A549 (cell line): Measurements from ENCODE around the gene BCAS3. TPM values are rescaled to one million over a fixed set of nuclear protein-coding genes. Genes with fewer than 3 reads are reported as not detected.

ENCODE experiments used
- ATAC-seq, 2 experiments: fragments of 200-7000 bp in 1 of 2; fragments of >200 bp in 1 of 2; cut with Nextera tagmentation in 1 of 2; cut with Tn5 transposase in 1 of 2; 3 replicates each; pipeline versions ENCODE4 v1.8.0 to v1.9.1; 2018 to 2020; ENCODE audit warnings: mild to moderate bottlenecking in 1 of 2, moderate library complexity in 1 of 2
- CTCF ChIA-PET: fragments of 300-600 bp; sonication (Branson Sonifier 250); formaldehyde crosslinking; extraction: SDS; loops from one replicate; lab custom pipeline; 2021; ENCODE audit warnings: antibody characterized with exemption, inconsistent platforms; lab: Yijun Ruan, JAX
- POLR2A ChIA-PET: fragments of 350-600 bp; formaldehyde crosslinking; extraction: SDS; loops from one replicate; lab custom pipeline; 2021; ENCODE audit warnings: antibody characterized with exemption, inconsistent platforms; lab: Yijun Ruan, JAX
- DNase-seq, 2 experiments: peaks; one replicate each; pipeline versions ENCODE4 v3.0.0 to v3.0.0-alpha.2; 2011 to 2016; ENCODE audit warnings: low read depth in 1 of 2, low spot score in 1 of 2
- FAIRE-seq: peaks from 2 replicates; lab custom pipeline; 2011; peaks lifted over from hg19 to GRCh38; lab: Jason Lieb, UNC
- H3K27ac ChIP-seq, 2 experiments: fragments of >200 bp; sonication (Bioruptor Twin); formaldehyde crosslinking; 3 replicates each; pipeline ENCODE4 v1.5.1; 2016 to 2017
- H3K4me1 ChIP-seq: fragments of >200 bp; sonication (Bioruptor Twin); formaldehyde crosslinking; 3 replicates; pipeline ENCODE4 v1.6.1; 2016
- H3K4me2 ChIP-seq: fragments of >200 bp; sonication (Bioruptor Twin); formaldehyde crosslinking; 3 replicates; pipeline ENCODE4 v1.6.1; 2016
- H3K4me3 ChIP-seq: fragments of >200 bp; sonication (Bioruptor Twin); formaldehyde crosslinking; 3 replicates; pipeline ENCODE4 v1.5.1; 2016
- H3K9me3 ChIP-seq: fragments of >200 bp; sonication (Bioruptor Twin); formaldehyde crosslinking; 3 replicates; pipeline ENCODE4 v1.6.1; 2016
- ATOH8 ChIP-seq: fragments of 250-450 bp; sonication (Bioruptor Pico); IDR thresholded peaks from 2 replicates; pipeline ENCODE4 v1.5.0; 2020; ENCODE audit warnings: low read depth, mild to moderate bottlenecking, moderate library complexity
- BCL3 ChIP-seq: fragments of >200 bp; sonication (Bioruptor Twin); formaldehyde crosslinking; IDR thresholded peaks from 3 replicates; pipeline ENCODE4 v1.6.1; 2016
- CBX2 ChIP-seq: fragments of 200-600 bp; sonication (generic); IDR thresholded peaks from 2 replicates; pipeline ENCODE4 v1.6.1; 2016; ENCODE audit warnings: low read depth, mild to moderate bottlenecking, borderline replicate concordance
- CEBPB ChIP-seq, 2 experiments: fragments of >200 bp in 1 of 2; sonication (Bioruptor Twin) in 1 of 2; formaldehyde crosslinking in 1 of 2; IDR thresholded peaks; 2 replicates each; pipeline ENCODE4 v1.6.1; 2012 to 2016
- CTCF ChIP-seq: fragments of >200 bp; sonication (Bioruptor Twin); formaldehyde crosslinking; IDR thresholded peaks from 3 replicates; pipeline ENCODE4 v1.5.1; 2016
- EP300 ChIP-seq, 2 experiments: fragments of >200 bp; sonication (Bioruptor Twin); formaldehyde crosslinking; IDR thresholded peaks; 2 replicates in 1 of 2; 3 replicates in 1 of 2; pipeline ENCODE4 v1.6.1; 2016 to 2017
- GATA3 ChIP-seq: IDR thresholded peaks from 2 replicates; pipeline ENCODE4 v1.6.1; 2012; ENCODE audit warnings: borderline replicate concordance
- HDAC2 ChIP-seq: fragments of 200-600 bp; sonication (generic); IDR thresholded peaks from 2 replicates; pipeline ENCODE4 v1.6.1; 2016
- HOXB13 ChIP-seq: fragments of 250-450 bp; sonication (Bioruptor Pico); IDR thresholded peaks from 2 replicates; pipeline ENCODE4 v1.5.0; 2020; ENCODE audit warnings: low read depth, mild to moderate bottlenecking, moderate library complexity
- KDM1A ChIP-seq: fragments of 200-600 bp; sonication (generic); IDR thresholded peaks from 2 replicates; pipeline ENCODE4 v1.6.1; 2016; ENCODE audit warnings: low read depth, mild to moderate bottlenecking
- MAFK ChIP-seq: fragments of 450-650 bp; IDR thresholded peaks from 2 replicates; pipeline ENCODE4 v1.6.1; 2014; ENCODE audit not compliant: partially characterized antibody
- MAZ ChIP-seq: fragments of 150-350 bp; IDR thresholded peaks from 2 replicates; pipeline ENCODE4 v1.6.1; 2014; ENCODE audit warnings: antibody characterized with exemption, low read depth, low read length, borderline replicate concordance
- PHF8 ChIP-seq: fragments of 200-600 bp; sonication (generic); IDR thresholded peaks from 2 replicates; pipeline ENCODE4 v1.6.1; 2016; ENCODE audit warnings: low read depth, mild to moderate bottlenecking, antibody characterized with exemption, moderate library complexity, borderline replicate concordance
- RAD21 ChIP-seq, 2 experiments: fragments of >200 bp in 1 of 2; sonication (Bioruptor Twin) in 1 of 2; formaldehyde crosslinking in 1 of 2; IDR thresholded peaks in 1 of 2; conservative IDR thresholded peaks in 1 of 2; 2 replicates in 1 of 2; 3 replicates in 1 of 2; pipeline ENCODE4 v1.6.1; 2012 to 2018; ENCODE audit warnings: inconsistent platforms in 1 of 2
- REST ChIP-seq: fragments of 200-600 bp; sonication (generic); IDR thresholded peaks from 2 replicates; pipeline ENCODE4 v1.6.1; 2016; ENCODE audit warnings: antibody characterized with exemption, mild to moderate bottlenecking, moderate library complexity
- RFX5 ChIP-seq: fragments of 450-650 bp; IDR thresholded peaks from 2 replicates; pipeline ENCODE4 v1.7.1; 2014; ENCODE audit warnings: antibody characterized with exemption, mild to moderate bottlenecking, moderate library complexity
- RNF2 ChIP-seq: fragments of 200-600 bp; sonication (generic); IDR thresholded peaks from 2 replicates; pipeline ENCODE4 v1.6.1; 2016; ENCODE audit warnings: low read depth, mild to moderate bottlenecking, antibody characterized with exemption, moderate library complexity, borderline replicate concordance
- SREBF2 ChIP-seq: fragments of 450-650 bp; IDR thresholded peaks from 2 replicates; pipeline ENCODE4 v1.6.1; 2014; ENCODE audit warnings: mild to moderate bottlenecking, moderate library complexity
- TFCP2L1 ChIP-seq: fragments of 250-450 bp; sonication (Bioruptor Pico); IDR thresholded peaks from 2 replicates; pipeline ENCODE4 v1.5.0; 2021; ENCODE audit warnings: mild to moderate bottlenecking
- WGBS: methylation state at CpG from one replicate; pipeline ENCODE4 v1.1.6; 2017; ENCODE audit errors: missing lambda C conversion rate; 5-methylcytosine and 5-hydroxymethylcytosine counted together
- polyA plus RNA-seq, 4 experiments: library from polyadenylated mRNA; depleted of rRNA in 3 of 4; stranded (reverse); fragments of >200 nt; fragmentation: RNase III in 1 of 4; extraction: RNeasy Plus Mini Kit Qiagen cat#74134 plus additional on column Dnase treatment in 1 of 4; gene quantifications; 2 replicates in 3 of 4; 3 replicates in 1 of 4; pipeline ENCODE4 v1.2.3, GENCODE V29; 2011 to 2017

Gene BCAS3
- polyA plus RNA-seq, 2 of the 4 experiments (the other 2 are of a cell fraction): 14.7 to 43.4 TPM

GRCh38 chr17:61276806-61277205 lies 599.2 kb downstream of the BCAS3 start:
- TF ChIP-seq CTCF: no peak
- TF ChIP-seq HOXB13: no peak
- no peak for TF ChIP-seq HDAC2
- TF ChIP-seq RNF2: no peak
- TF ChIP-seq BCL3: no peak
- no peak for TF ChIP-seq ATOH8 (CRISPR knock-in tag)
- no peak for TF ChIP-seq TFCP2L1 (CRISPR knock-in tag)
- no peak for TF ChIP-seq CBX2
- no peak for TF ChIP-seq KDM1A
- no peak for TF ChIP-seq RFX5
- TF ChIP-seq GATA3: no peak
- no peak for TF ChIP-seq SREBF2
- no peak for TF ChIP-seq MAFK
- TF ChIP-seq CEBPB (IDR thresholded peaks at IDR 0.05): no peak
- no peak for TF ChIP-seq EP300 (IDR thresholded peaks at IDR 0.05)
- TF ChIP-seq MAZ: no peak
- no peak for TF ChIP-seq PHF8
- no peak for TF ChIP-seq RAD21 (conservative IDR thresholded peaks at IDR 0.05 in 1 of 2, IDR thresholded peaks at IDR 0.05 in 1 of 2)
- no peak for TF ChIP-seq REST
- TF ChIP-seq, all 56 proteins: peak for 0
- WGBS: 80% methylated on average over 2 of the region's 2 CpGs
- DNase-seq: no peak
- POLR2A ChIA-PET: no interaction called here
- ATAC-seq: no peak
- Histone ChIP-seq H3K9me3 (no peaks in the 10 kb centered on the region), H3K4me3 (no peak overlapping the region), H3K4me2 (no peak overlapping the region), H3K4me1 (0 out of 3 replicates have a peak, but pooled peaks cover 5% of the 10 kb centered on the region), H3K27ac (no peak overlapping the region)
- FAIRE-seq: no peak
- CTCF ChIA-PET: interaction anchor here (0.8 to 1.8 kb wide), 2 partner anchors 18 to 113 kb away, joined by 3 to 5 read pairs; no protein-coding TSS in a partner anchor
